Neural cell (in vitro differentiated cells): ENCODE results near the gene ATMIN.

Experiments used
- CTCF ChIP-seq: fragments of 450-650 bp; IDR thresholded peaks from 2 replicates; pipeline ENCODE4 v1.5.1; 2014; ENCODE audit warnings: antibody characterized with exemption, mild to moderate bottlenecking, moderate library complexity; ENCODE audit not compliant: poor library complexity, severe bottlenecking
- EP300 ChIP-seq: fragments of 450-650 bp; conservative IDR thresholded peaks from 2 replicates; pipeline ENCODE4 v1.6.1; 2014; ENCODE audit warnings: antibody characterized with exemption, mild to moderate bottlenecking, moderate library complexity; ENCODE audit not compliant: poor library complexity, severe bottlenecking
- EZH2 ChIP-seq: fragments of 200-600, 300-800 bp; shearing (Covaris generic), sonication (generic); IDR thresholded peaks from 2 replicates; pipeline ENCODE4 v1.6.1; 2014; ENCODE audit warnings: antibody characterized with exemption, low read length, borderline replicate concordance, mild to moderate bottlenecking; ENCODE audit not compliant: insufficient read depth, poor library complexity, severe bottlenecking
- POLR2AphosphoS5 ChIP-seq: IDR thresholded peaks from 2 replicates; pipeline ENCODE4 v1.6.1; 2012
- REST ChIP-seq: IDR thresholded peaks from 2 replicates; pipeline ENCODE4 v1.6.1; 2012; ENCODE audit warnings: borderline replicate concordance
- SMC3 ChIP-seq: fragments of 450-650 bp; conservative IDR thresholded peaks from 2 replicates; pipeline ENCODE4 v1.6.1; 2014; ENCODE audit warnings: antibody characterized with exemption, mild to moderate bottlenecking, moderate library complexity; ENCODE audit not compliant: poor library complexity
- TAF1 ChIP-seq: IDR thresholded peaks from 2 replicates; pipeline ENCODE4 v1.6.1; 2012; ENCODE audit warnings: low read depth

GRCh38 chr16:81095653-81095952 is 60.0 kb downstream of the ATMIN start:
- TF ChIP-seq REST (no peak), CTCF (no peak), POLR2AphosphoS5 (no peak), EZH2 (no peak), TAF1 (no peak), EP300 (no peak), SMC3 (no peak)
